ENCODE data around the gene PGS1. TPM values are rescaled to one million over a fixed set of nuclear protein-coding genes. Genes with fewer than 3 reads are reported as not detected.

PGS1 gene
- polyA plus RNA-seq, 3 donors: 46.3 to 58.6 (median 56.4) TPM

DNA sequence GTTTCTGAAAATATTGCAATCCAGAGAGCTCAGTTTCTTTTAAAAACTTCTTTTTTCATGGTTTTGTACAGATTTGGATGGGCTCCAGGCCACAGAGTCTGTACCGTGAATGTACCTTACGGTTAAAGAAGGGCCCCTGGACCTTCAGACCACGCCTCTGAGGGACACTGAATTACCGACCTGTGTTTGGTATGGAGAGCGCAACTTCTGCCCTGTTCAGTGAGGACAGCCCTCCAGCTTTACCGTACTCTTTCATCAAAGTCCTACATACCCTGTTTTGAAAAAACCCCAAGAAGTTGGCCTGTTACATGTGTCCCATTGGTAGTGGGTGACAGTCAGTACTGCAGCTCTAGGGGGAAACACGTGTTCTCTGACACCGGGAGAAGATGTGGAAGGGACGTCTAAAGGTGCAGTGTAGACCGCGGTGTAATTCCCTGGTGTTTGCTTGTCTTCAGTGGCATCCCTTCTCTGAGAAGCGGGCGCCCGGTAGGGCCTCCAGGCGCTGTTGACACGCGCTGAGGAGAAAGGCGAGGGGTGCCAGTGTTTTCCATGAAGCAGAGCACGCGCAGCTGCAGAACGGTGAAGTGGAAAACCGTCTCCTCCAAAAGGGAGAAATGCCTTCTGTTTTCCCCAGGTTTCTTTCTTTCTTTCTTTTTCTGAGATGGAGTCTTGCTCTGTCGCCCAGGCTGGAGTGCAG, 6.2 kb downstream of the PGS1 start:
- DNase-seq: no peak

DNA sequence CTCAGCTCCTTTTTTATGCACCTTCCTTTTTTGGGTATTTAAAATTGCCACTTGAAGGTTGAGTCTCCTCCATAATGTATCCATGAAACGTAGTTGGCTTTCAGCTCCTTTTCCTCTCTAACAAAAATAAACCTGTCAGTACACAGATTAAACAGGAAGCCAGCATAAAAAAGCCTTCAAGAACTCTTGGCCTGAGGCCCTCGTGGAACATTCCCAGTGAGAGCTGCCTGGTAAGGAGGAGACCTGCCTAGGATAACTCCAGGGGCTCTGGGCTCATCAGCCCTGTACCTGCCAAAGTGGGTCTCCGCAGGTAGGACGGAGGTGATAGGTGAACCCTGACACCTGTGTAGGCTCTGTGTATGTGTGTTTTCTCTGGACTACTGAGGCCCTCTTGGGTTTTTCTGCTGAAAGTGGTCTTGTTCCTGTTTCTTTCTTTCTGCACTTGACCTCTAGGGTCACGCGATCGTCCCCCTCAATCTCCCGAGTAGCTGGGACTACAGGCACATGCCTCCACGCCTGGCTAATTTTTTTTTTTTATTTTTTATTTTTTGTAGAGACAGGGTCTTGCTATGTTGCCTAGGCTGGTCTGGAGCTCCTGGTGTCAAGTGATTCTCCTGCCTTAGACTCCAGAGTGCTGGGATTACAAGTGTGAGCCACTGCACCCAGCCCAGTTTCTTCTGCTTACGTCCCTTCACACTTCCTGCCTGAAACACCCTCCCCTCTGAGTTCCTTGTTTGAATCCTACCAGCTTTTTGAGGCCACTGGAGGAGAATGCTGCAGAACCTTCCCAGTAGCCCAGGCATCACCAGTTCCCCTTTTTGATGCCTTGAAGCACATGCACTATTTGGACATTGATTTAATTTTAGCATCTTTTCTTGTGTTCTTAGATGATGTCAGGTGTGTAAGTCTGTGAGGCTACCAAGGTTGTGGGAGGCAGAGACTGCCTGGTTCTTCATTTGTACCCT, 9.8 kb downstream of the PGS1 start:
- no peak for DNase-seq

DNA sequence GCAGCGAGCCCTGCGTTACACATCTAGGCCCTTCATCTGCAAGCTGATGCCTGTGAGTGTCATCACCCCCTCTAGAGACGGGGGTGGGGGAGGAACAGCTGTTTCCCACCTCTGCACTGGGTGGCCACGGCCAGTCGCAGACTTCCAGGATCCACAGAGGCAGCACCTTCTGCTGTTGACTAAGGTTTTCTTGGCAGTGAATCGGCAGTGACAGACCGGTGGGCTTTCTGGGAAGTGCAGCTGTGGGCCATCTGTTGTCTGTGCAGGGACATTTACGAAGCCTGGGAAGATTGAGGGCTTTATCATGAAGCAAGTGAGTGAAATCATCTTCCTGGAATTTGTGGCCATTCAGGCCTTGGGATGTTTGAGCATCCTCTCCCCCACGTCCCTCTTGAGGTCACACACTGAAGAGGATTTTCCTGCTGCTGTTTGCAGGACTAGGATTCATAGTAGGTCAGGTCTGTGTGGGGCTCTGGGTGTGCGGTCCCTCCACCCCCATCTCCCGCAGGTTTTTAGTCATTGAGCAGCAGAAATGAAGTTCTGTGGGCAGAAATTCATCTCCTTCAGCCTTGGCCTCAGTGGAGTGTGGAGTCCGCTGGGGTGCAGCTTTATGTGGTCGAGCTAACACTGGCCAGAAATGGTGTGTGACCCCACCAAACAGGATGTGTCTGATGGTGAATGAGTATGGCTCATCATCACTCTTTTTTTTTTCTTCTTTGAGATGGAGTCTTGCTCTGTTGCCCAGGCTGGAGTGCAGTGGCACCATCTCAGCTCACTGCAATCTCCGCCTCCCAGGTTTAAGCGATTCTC, 12.0 kb downstream of the PGS1 start:
- DNase-seq: no peak

DNA sequence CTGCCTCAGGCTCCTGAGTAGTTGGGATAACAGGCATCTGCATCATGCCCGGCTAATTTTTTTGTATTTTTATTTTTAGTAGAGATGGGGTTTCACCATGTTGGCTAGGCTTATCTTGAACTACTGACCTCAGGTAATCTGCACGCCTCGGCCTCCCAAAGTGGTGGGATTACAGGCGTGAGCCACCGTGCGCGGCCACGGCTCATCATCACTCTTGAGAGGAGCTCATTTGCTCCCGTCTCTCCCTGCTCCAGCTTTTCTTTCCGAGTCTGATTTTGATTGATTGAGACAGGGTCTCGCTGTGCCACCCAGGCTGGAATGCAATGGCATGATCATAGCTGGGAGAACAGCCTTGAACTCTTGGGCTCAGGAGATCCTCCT, 12.6 kb downstream of the PGS1 start:
- no peak for DNase-seq

DNA sequence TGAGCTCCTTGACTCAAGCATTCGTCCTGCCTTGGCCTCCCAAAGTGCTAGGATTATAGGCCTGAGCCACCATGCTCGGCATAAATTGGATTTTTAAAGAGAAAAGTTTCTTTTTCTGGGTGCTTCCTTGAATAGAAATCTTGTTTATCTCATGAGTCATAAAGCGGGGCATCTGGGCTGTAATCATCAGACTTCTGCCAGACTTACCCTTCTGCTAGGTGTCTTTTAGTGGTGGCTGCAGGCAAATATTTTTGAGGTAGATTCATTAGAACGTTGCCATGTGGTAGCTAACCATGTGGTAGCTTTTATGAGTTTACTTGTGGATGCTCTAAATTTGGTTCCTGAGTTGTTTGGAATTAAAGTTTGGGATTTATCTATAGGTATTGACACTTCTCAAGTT, 13.4 kb downstream of the PGS1 start:
- DNase-seq: no peak

DNA sequence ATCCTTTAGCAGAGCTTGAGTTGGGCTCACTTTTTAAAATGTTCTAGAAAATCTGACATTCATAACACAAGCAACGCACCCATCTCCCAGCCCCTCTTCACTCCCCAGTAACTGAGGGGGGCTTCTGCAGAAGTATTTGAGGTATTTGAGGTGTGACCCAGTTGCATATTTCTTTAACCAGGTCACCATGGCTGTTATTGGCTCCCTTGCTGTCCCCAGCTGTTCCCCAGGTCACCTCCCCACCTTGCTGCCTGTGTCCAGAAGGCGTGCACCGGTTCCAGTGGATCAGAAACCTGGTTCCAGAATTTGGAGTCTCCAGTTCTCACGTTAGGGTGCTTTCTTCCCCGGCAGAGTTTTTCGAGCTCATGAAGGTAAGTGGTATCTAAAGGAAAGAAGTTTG, 13.8 kb downstream of the PGS1 start:
- no peak for DNase-seq

DNA sequence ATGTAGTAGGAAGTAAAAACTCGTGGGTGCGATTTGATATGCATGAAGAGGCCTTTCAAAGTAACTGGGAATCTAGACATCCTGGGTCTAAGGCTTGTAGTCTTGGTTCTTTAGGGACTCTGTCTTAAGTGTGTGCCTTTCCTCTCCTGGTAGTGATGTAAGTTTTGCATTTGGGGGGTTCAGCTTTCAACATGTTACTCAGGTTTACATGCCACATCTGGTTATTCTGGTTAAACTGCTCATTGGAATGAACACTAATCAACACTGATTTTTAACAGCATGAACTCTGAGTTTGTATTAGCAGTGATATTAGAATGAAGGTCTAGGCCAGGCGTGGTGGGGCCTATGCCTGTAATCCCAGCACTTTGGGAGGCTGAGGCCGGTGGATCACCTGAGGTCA, 15.1 kb downstream of the PGS1 start:
- DNase-seq: no peak

DNA sequence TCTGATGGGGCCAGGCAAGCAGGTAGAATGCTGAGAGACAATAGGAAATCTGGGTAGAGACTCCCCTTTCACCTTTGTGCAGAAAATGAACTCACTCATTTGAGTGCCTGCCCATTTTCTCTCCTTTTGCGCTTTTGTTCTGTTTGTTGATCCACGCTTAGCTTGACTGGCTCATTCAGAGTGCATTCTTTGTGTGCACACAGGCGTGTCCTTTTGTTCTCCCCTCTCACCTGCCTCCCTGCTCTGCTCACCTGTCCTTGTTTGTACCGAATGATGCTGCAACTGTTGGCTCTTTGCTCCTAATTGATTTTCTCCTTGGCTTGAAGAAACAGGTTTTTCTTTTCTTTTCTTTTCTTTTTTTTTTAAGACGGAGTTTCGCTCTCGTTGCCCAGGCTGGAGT, 15.8 kb downstream of the PGS1 start:
- DNase-seq: no peak

DNA sequence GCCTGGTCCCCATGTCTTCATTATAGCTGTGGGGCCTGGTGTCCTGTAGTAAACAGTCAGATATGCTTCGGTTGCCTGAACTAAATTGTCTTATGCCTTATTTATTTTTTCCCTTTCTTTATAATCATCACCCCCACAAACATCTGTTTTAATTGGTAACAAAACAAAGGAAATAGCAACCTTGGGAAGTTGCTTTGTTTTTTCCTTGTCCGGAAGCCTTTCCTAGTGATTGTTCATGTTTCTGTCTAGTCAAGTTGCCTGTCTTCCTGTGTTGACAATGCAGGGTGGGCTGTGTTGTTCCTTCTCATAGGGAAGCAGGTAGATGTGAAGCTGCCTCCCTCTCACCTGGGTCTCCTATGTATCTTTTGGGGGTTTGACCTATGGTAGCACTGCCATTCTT, 16.7 kb downstream of the PGS1 start:
- no peak for DNase-seq

DNA sequence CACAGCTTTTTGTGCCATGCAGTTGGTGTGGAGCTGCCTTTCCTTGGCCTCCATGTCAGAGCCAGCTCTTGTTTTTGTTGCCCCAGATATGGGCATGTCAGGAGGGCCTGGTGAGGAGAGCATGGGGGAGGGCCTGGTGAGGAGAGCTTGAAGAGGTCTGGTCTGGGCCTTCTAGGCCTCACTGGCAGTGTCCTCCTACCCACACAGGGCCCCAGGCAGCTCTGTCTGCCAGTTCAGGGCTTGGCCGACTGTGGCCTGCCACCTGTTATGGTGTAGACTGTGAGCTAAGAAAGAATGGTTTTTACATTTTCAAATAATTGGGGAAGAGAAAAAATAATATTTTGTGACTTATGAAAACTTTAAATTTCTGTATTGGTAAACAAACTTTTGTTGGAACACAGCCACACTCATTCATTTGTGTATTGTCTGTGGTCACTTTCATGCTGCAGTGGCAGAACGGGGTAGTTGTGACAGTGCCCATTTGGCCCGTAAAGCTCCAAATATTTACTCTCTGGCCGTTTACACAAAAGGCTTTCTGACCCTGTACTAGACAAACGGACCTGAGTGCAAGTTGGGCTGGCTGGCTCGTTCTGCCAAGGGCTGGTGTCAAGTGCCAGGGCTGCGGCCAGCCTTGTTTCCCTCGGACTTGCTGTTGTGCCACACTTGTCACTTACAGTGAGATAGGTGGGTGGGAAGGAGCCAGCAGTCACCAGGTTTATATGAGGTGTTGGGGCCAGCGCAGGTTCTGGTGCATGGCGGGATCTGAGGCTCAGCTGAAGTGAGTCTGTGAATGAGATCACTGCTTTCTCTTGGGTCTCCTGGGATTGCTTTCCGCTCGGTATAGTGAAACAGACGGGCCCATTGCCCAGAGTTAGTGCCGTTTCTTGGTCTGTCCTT, 18.2 kb downstream of the PGS1 start:
- no peak for DNase-seq

DNA sequence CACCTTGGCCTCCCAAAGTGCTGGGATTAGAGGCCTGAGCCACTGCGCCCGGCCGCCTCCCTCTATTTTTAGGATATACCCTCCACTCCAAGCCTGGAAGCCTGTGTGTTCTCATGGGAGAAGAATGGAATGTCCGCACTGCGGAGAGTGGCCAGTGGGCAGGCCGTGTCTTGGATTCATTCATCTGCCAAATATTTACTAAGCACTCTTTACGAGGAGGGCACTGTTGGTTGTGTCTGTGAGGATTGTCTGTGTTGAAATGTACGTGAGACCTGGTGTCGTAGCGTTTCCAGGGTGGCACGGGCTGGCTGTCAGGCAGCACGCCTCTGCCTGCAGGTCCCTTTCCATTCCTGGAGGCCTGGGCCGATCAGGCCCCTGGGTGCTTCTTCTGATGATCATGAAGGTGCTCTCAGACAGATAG, 19.2 kb downstream of the PGS1 start:
- DNase-seq: no peak

DNA sequence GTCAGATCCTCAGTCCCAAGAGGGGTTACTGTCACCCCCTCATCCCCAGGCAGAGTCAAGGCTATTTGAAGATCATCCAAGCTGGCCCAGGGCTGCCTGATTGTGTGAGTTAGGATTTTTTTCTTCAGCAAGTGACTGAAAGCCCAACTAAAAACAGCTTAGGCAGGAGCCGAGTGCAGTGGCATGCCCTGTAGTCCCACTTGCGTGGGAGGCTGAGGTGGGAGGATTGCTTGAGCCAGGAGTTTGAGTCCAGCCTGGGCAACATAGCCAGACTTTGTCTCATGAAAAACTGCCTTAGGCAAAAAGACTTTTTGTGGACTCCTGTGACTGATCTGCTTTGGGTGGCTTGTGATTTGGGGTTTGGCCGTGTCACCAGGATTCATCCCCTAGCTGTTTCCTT, 19.9 kb downstream of the PGS1 start:
- DNase-seq: no peak

DNA sequence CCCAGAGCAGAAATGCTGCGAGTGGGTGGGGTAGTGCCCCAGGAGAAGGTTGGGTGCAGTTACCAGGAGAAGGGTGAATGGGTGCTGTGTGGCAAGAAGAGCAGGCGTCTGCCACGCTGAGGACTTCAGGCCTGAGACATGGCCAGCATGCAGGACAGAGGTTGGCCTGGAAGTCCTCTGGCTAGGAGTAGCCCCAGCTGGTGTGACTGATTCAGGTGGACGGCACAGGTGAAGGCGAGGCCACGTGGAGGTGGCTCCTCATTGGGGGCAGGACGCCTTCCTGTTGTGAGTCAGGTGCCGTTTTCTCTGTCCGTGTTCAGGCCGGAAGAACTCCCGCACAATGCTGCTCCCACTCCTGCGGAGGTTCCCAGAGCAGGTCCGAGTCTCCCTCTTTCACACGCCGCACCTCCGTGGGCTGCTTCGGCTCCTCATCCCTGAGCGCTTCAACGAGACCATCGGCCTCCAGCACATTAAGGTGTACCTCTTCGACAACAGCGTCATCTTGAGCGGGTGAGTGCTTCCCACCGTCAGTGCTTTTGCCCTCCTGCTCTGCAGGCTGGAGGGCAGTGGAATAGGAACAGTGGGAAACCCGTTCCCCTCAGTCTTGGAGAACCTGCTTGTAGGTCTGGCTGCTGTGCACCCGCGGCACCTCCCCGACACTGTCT, 20.7 kb downstream of the PGS1 start:
- no peak for DNase-seq

DNA sequence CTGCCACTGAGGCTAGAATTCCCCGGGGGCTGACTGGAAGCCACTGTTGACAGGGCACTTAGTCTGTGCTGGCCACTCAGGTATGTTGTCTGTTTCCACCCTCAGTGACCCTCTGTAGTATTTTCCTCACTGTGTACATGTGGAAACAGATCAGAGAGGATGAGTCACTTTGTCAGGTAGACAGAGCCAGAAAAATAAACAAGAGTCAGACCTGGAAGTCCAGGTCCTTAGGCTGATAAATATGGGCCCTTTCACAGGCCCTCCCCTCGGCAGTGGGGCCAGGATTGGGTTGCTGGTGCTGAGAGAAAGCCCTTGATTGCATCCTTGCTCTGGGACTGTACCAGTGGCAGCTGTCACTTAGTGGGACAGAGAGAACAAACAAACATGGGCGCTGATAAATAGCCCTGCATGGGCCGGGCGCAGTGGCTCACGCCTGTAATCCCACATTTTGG, 21.3 kb downstream of the PGS1 start:
- no peak for DNase-seq

DNA sequence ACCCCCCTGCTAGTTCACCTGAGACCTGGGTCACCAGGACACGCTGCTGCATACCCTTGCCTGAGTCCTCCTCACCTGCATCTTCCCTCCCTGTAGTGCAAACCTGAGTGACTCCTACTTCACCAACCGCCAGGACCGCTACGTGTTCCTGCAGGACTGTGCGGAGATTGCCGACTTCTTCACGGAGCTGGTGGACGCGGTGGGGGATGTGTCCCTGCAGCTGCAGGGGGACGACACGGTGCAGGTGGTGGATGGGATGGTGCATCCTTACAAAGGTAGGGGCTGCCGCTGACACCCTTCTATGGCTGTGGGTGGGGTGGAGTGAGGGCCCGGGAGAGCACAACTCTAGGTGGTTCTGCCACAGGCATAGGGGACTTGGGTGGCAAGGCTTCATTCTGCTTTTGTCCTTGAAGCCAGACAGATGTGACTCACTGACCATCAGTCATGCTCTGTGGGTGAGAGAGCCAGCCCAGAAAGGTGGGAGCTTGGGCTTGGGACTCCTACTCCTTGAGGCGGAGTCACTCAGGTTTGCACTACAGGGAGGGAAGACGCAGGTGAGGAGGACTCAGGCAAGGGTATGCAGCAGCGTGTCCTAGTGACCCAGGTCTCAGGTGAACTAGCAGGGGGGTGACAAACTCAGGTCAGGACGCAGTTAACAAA, 22.3 kb downstream of the PGS1 start:
- no peak for DNase-seq

DNA sequence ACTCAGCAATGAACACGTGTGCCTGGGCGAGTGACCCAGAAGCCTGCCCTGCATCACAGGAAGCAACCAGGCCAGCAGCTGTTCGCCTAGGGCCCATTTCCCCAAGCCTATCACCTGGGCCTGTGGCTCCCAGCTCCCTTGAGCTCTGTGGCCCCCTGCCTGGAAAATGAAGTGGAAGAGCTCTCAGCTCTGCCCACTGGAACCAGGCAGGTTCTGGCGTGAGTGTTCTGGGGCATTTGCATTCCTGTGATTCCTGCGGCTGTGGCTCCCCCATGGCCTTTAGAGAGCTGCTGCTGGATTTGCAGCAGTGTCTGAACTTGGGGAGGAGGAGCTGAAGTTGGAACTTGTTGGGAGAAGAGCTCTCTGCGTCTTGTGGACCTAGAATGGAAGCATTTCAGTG, 22.8 kb downstream of the PGS1 start:
- DNase-seq: no peak

DNA sequence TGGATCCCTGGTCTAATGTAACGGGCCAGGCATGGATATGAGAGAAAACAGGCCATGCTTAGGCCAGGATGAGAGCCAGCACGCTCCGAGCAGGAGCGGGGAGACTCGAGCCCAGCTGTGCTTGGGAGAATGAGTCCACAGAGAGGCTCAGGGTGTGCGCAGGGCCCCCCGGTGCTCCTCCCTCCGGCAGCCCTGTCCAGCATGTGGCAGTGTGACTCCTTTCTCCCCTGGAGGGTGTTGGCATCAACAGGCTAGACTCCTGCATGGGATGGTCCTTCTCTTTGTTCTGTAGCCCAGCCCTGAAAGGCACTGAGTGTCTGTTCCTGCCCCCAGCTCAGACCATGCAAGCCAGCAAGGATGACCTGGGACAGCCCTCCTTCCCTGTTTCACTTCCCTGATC, 23.4 kb downstream of the PGS1 start:
- no peak for DNase-seq

DNA sequence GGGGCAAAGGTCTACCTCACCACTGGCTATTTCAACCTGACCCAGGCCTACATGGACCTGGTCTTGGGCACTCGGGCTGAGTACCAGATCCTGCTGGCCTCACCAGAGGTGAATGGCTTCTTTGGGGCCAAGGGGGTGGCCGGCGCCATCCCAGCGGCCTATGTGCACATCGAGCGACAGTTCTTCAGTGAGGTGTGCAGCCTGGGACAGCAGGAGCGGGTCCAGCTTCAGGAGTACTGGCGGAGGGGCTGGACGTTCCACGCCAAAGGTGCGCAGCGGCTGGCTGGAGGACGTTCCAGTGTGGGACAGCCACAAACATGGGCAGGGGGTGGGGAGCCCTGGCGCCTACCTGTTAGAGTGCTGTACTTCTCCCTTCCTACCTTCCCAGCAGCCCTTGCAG, 25.4 kb downstream of the PGS1 start:
- no peak for DNase-seq

DNA sequence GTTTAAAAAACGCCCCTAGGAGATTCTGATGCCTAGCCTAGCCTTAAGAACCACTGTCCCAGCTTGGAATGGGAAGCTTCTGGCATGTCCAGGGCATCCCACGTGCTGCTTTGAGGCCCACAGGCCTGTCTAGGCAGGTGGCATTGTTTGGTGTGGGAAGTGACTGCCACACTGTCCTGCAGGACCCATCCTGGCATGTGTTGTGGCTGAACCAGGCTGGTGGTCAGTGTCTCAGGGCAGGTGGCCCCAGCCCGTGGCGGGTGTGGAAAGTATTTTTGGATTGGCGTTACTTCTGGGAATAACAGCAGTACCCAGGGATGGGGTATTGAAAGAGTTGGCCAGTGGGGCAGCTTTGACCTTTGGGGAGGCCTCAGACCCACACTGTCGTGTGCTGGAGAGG, 27.9 kb downstream of the PGS1 start:
- no peak for DNase-seq

DNA sequence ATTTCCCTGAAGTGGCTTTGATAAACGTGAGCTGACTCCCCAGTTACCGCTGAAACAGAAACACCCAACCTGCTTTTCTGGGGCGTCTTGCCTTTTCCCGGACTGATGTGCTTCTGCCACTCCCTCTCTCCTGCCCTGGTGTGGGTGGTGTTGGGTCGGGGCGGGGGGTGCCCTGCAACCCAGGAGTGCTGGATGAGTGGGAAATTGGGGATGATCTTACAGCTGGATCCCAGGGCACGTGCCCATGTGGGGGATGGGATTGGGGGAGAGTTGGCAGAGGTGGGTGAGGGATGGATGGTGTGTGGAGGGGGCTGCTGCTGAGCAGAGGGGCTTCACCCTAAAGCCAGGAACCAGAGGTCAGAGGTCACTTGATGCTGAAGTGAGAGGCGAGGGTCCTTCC, 28.5 kb downstream of the PGS1 start:
- no peak for DNase-seq
